ENCODE results near the gene ZMAT5.

ZMAT5 gene

GRCh38 chr22:29751669-29752068, 15.1 kb downstream of the ZMAT5 start:
- no peak for DNase-seq

- DNase-seq, result peak; percentile 29
Measured at GRCh38 chr22:29750559-29751538, 16.0 kb downstream of the ZMAT5 start.

- no peak for DNase-seq
Measured at GRCh38 chr22:29750029-29750428, 16.8 kb downstream of the ZMAT5 start.

GRCh38 chr22:29748248-29748893, 18.4 kb downstream of the ZMAT5 start:
- no peak for DNase-seq

GRCh38 chr22:29747832-29748231, 19.0 kb downstream of the ZMAT5 start:
- DNase-seq, result no peak

GRCh38 chr22:29744902-29745301, 21.9 kb downstream of the ZMAT5 start:
- no peak for DNase-seq

- DNase-seq, result no peak
Measured at GRCh38 chr22:29742326-29742725, 24.5 kb downstream of the ZMAT5 start.

GRCh38 chr22:29741926-29742325, 24.9 kb downstream of the ZMAT5 start:
- DNase-seq, result no peak

- no peak for DNase-seq
Measured at GRCh38 chr22:29740216-29740615, 26.6 kb downstream of the ZMAT5 start.

- DNase-seq, result no peak
Measured at GRCh38 chr22:29739346-29739875, 27.4 kb downstream of the ZMAT5 start.

GRCh38 chr22:29738118-29738815, 28.5 kb downstream of the ZMAT5 start:
- DNase-seq, result no peak

GRCh38 chr22:29737251-29738117, 29.3 kb downstream of the ZMAT5 start:
- no peak for DNase-seq

GRCh38 chr22:29735416-29735815, 31.4 kb downstream of the ZMAT5 start:
- DNase-seq, result no peak

- no peak for DNase-seq
Measured at GRCh38 chr22:29734838-29735237, 32.0 kb downstream of the ZMAT5 start.

- DNase-seq, result no peak
Measured at GRCh38 chr22:29734406-29734805, 32.4 kb downstream of the ZMAT5 start.

- no peak for DNase-seq
Measured at GRCh38 chr22:29733362-29734201, 33.2 kb downstream of the ZMAT5 start.

GRCh38 chr22:29732883-29733282, 33.9 kb downstream of the ZMAT5 start:
- no peak for DNase-seq

GRCh38 chr22:29731058-29731850, 35.6 kb downstream of the ZMAT5 start:
- no peak for DNase-seq

- no peak for DNase-seq
Measured at GRCh38 chr22:29729161-29729560, 37.6 kb downstream of the ZMAT5 start.

- no peak for DNase-seq
Measured at GRCh38 chr22:29727131-29727523, 39.7 kb downstream of the ZMAT5 start.

All from CD4-positive, alpha-beta T cell treated with Interleukin-4 for 4 hours (primary cell).